Measurements from ENCODE around the gene ANKRD63. TPM values are rescaled to one million over a fixed set of nuclear protein-coding genes. Genes with fewer than 3 reads are reported as not detected.

The ANKRD63 gene
- total RNA-seq, 4 donors from 2014 or later = not detected

GRCh38 chr15:40320409-40320808 lies 37.5 kb upstream of the ANKRD63 start:
- H3K4me1 ChIP-seq = peaks cover 0 to 21% (median 17%) of the 10 kb centered on the region in 4 donors
- TF ChIP-seq EP300 (IDR thresholded peaks at IDR 0.05; ENCODE audit: low read depth) = no peak
- no peak for TF ChIP-seq POLR2AphosphoS5 (IDR thresholded peaks at IDR 0.05)
- TF ChIP-seq POLR2A (IDR thresholded peaks at IDR 0.05) = no peak
- no peak for TF ChIP-seq CTCF (IDR thresholded peaks at IDR 0.05)
- DNase-seq = no peak
- no peaks in the 10 kb centered on the region for H3K27me3 ChIP-seq
- H3K9me3 ChIP-seq = no peaks in the 10 kb centered on the region
- H3K36me3 ChIP-seq = no peaks in the 10 kb centered on the region
- 100% methylated on average over 1 of the region's 1 CpG; no CpG with 5 or more reads in 1 of the 2 donors for WGBS, 2 donors (ENCODE audit: low coverage in 1 of 2)
- in situ Hi-C loops (cut with MboI; ENCODE audit: low pct_ligation_motif_present in 1 of 4, low pct_unique_long_range_greater_than_20kb in 1 of 4, low sequenced_read_pairs in 3 of 4) = loop anchor here in 1 of 4 donors (25.0 kb wide), 1 partner anchor 92 kb away; the partner anchor contains the start of gene IVD
- no peak overlapping the region for H3K4me3 ChIP-seq
- no peak overlapping the region for H3K27ac ChIP-seq
- intact Hi-C loops (cut with DNase I; ENCODE audit: low total_unique reads) = loop anchor here (10.0 kb wide), 1 partner anchor 216 kb away; the partner anchor contains the start of gene BMF

GRCh38 chr15:40317580-40317979 lies 34.7 kb upstream of the ANKRD63 start:
- intact Hi-C loops (cut with DNase I; ENCODE audit: low total_unique reads) = no loop called here
- Histone ChIP-seq H3K27ac (no peak overlapping the region), H3K27me3 (no peaks in the 10 kb centered on the region), H3K36me3 (no peaks in the 10 kb centered on the region), H3K9me3 (no peaks in the 10 kb centered on the region), H3K4me1 (peaks cover 0 to 16% (median 8%) of the 10 kb centered on the region in 4 donors), H3K4me3 (no peak overlapping the region)
- in situ Hi-C loops (cut with MboI; ENCODE audit: low pct_ligation_motif_present in 1 of 4, low pct_unique_long_range_greater_than_20kb in 1 of 4, low sequenced_read_pairs in 3 of 4) = loop anchor here in 1 of 4 donors (25.0 kb wide), 1 partner anchor 95 kb away; the partner anchor contains the start of gene IVD
- no peak for DNase-seq
- WGBS, 2 donors (ENCODE audit: low coverage in 1 of 2) = 71 to 75% methylated on average over 4 of the region's 4 CpGs
- no peak for TF ChIP-seq CTCF (IDR thresholded peaks at IDR 0.05)
- no peak for TF ChIP-seq EP300 (IDR thresholded peaks at IDR 0.05; ENCODE audit: low read depth)
- TF ChIP-seq POLR2AphosphoS5 (IDR thresholded peaks at IDR 0.05) = no peak
- no peak for TF ChIP-seq POLR2A (IDR thresholded peaks at IDR 0.05)

GRCh38 chr15:40316931-40317330 lies 34.1 kb upstream of the ANKRD63 start:
- Histone ChIP-seq H3K27ac (no peak overlapping the region), H3K4me1 (peaks cover 0 to 12% (median 8%) of the 10 kb centered on the region in 4 donors), H3K27me3 (no peaks in the 10 kb centered on the region), H3K36me3 (no peaks in the 10 kb centered on the region), H3K4me3 (no peak overlapping the region), H3K9me3 (no peaks in the 10 kb centered on the region)
- no peak for DNase-seq
- intact Hi-C loops (cut with DNase I; ENCODE audit: low total_unique reads) (no loop called here), in situ Hi-C loops (cut with MboI; ENCODE audit: low pct_ligation_motif_present in 1 of 4, low pct_unique_long_range_greater_than_20kb in 1 of 4, low sequenced_read_pairs in 3 of 4) (loop anchor here in 1 of 4 donors (25.0 kb wide), 1 partner anchor 95 kb away; the partner anchor contains the start of gene IVD)
- WGBS, 2 donors (ENCODE audit: low coverage in 1 of 2) = 78 to 80% methylated on average over 2 to 3 of the region's 3 CpGs
- TF ChIP-seq EP300 (IDR thresholded peaks at IDR 0.05; ENCODE audit: low read depth) = no peak

DNA sequence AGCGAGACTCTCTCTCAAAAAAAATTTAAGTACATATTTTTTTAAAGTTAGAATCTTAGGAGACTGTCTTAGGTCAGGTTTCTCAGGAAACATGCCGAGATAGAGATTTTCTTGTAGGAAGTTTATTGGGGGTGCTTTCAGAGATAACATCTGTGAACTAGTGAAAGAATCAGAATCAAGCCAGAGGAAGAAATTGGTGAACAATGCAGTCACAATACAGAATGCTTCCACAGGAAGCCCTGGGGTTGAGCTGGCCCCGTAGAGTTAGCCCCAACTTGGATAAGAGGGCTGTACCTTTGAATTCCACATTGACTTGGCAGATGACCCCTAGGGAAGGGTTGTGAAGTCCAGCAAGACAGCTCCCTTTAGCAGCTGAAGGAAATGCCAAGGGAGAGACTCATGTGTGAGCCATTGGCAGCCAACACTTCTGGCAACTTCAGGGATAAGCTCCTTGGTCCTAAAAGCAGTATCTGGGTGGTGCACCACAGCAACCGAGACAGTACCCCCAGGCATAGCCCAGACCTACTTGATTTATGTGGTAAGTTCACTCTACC lies 31.9 kb upstream of the ANKRD63 start:
- intact Hi-C loops (cut with DNase I; ENCODE audit: low total_unique reads) = no loop called here
- Histone ChIP-seq H3K27ac (no peak overlapping the region), H3K9me3 (no peaks in the 10 kb centered on the region), H3K36me3 (no peaks in the 10 kb centered on the region), H3K4me3 (no peak overlapping the region), H3K27me3 (no peaks in the 10 kb centered on the region), H3K4me1 (peaks cover 0 to 12% (median 8%) of the 10 kb centered on the region in 4 donors)
- in situ Hi-C loops (cut with MboI; ENCODE audit: low pct_ligation_motif_present in 1 of 4, low pct_unique_long_range_greater_than_20kb in 1 of 4, low sequenced_read_pairs in 3 of 4) = loop anchor here in 1 of 4 donors (25.0 kb wide), 1 partner anchor 98 kb away; the partner anchor contains the start of gene IVD
- WGBS, 2 donors (ENCODE audit: low coverage in 1 of 2) = 87% methylated on average over 3 to 4 of the region's 4 CpGs
- no peak for DNase-seq
- TF ChIP-seq POLR2AphosphoS5 (IDR thresholded peaks at IDR 0.05) (no peak), POLR2A (IDR thresholded peaks at IDR 0.05) (no peak)

DNA sequence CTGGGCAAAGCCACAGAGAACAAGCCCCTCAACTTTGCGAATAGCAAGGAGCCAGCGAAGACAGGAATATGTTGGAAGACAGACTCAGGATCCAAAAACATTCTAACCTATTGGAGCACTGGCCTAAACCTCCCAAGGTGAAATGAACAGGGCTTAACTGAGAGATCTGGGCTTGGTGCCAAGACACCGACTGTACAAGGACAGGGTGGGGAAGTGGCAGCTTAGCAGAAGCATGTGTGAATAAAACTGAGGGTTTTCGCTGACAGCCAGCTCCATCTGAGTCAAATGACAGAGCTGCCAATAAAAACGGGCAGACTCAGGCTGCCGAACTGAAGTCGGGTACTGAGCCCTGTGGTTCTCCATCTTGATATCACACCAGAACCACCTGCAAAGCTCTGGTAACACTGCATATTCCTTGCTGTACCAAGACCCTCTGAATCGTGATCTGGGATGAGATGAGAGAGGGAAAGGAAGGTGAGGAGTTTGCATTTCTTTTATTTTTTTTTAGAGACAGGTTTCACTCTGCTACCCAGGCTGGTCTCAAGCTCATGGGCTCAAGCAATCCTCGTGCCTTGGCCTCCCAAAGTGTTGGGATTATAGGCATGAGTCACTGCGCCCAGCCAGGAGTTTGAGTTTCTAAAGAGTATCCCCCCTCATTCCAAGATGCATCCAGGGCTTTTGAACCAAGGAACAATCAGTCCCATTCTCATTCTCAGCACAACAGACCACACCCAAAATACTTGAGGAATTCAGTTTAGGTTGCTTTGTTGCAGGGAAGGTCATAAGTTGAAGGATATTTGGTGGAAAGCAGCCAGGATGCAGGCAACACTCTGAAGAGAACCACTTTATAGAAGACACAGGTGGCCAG lies 30.9 kb upstream of the ANKRD63 start:
- TF ChIP-seq EP300 (IDR thresholded peaks at IDR 0.05; ENCODE audit: low read depth) (no peak), POLR2A (IDR thresholded peaks at IDR 0.05) (no peak), POLR2AphosphoS5 (IDR thresholded peaks at IDR 0.05) (no peak), CTCF (IDR thresholded peaks at IDR 0.05) (no peak)
- intact Hi-C loops (cut with DNase I; ENCODE audit: low total_unique reads) (no loop called here), in situ Hi-C loops (cut with MboI; ENCODE audit: low pct_ligation_motif_present in 1 of 4, low pct_unique_long_range_greater_than_20kb in 1 of 4, low sequenced_read_pairs in 3 of 4) (loop anchor here in 1 of 4 donors (25.0 kb wide), 1 partner anchor 99 kb away; the partner anchor contains the start of gene IVD)
- WGBS, 2 donors (ENCODE audit: low coverage in 1 of 2) = 34 to 55% methylated on average over 5 to 10 of the region's 10 CpGs
- no peak overlapping the region for H3K27ac ChIP-seq
- no peak overlapping the region for H3K4me3 ChIP-seq
- H3K27me3 ChIP-seq = no peaks in the 10 kb centered on the region
- H3K36me3 ChIP-seq = no peaks in the 10 kb centered on the region
- peak; percentile 85 for DNase-seq
- H3K4me1 ChIP-seq = peaks cover 0 to 19% (median 8%) of the 10 kb centered on the region in 4 donors
- H3K9me3 ChIP-seq = no peaks in the 10 kb centered on the region
